Keratinocyte (primary cell): ENCODE measurements around the gene OAT. TPM values are rescaled to one million over a fixed set of nuclear protein-coding genes. Genes with fewer than 3 reads are reported as not detected.

Source experiments
- DNase-seq: peaks from one replicate; pipeline ENCODE4 v3.0.0-alpha.2; 2011; ENCODE audit warnings: low read depth, missing footprints, low spot score
- FAIRE-seq: peaks from 2 replicates; lab custom pipeline; 2011; peaks lifted over from hg19 to GRCh38; lab: Jason Lieb, UNC
- H2AFZ ChIP-seq: 2 replicates; pipeline ENCODE4 v1.6.0; 2012; ENCODE audit warnings: low read length, control low read depth, inconsistent platforms; ENCODE audit not compliant: control insufficient read depth
- H3K27ac ChIP-seq: 2 replicates; pipeline ENCODE4 v1.5.1; 2011; ENCODE audit warnings: low read length; ENCODE audit not compliant: control insufficient read depth, insufficient read depth
- H3K27me3 ChIP-seq: 3 replicates; pipeline ENCODE4 v1.6.0; 2011; ENCODE audit warnings: low read length; ENCODE audit not compliant: control insufficient read depth, insufficient read depth; ENCODE audit errors: extremely low read depth
- H3K36me3 ChIP-seq, 2 experiments: 2 replicates in 1 of 2; 3 replicates in 1 of 2; pipeline ENCODE4 v1.5.1; 2011; ENCODE audit warnings: low read length in 2 of 2, mild to moderate bottlenecking in 1 of 2; ENCODE audit not compliant: control insufficient read depth in 2 of 2, insufficient read depth in 2 of 2; ENCODE audit errors: extremely low read depth in 1 of 2
- H3K4me1 ChIP-seq: 3 replicates; pipeline ENCODE4 v1.5.1; 2011; ENCODE audit warnings: low read length; ENCODE audit not compliant: control insufficient read depth, insufficient read depth; ENCODE audit errors: extremely low read depth
- H3K4me2 ChIP-seq: 3 replicates; pipeline ENCODE4 v1.6.0; 2011; ENCODE audit warnings: low read depth, low read length; ENCODE audit not compliant: control insufficient read depth, insufficient read depth; ENCODE audit errors: extremely low read depth
- H3K4me3 ChIP-seq, 3 experiments: fragments of 200-600 bp in 1 of 3; sonication (generic) in 1 of 3; 2 replicates in 2 of 3; 3 replicates in 1 of 3; pipeline ENCODE4 v1.5.1; 2011 to 2016; ENCODE audit warnings: low read length in 3 of 3, mild to moderate bottlenecking in 3 of 3, control low read depth in 2 of 3, inconsistent platforms in 1 of 3, low read depth in 1 of 3, mixed read lengths in 1 of 3, mixed run types in 1 of 3, moderate library complexity in 1 of 3; ENCODE audit not compliant: control insufficient read depth in 2 of 3, insufficient read depth in 2 of 3; ENCODE audit errors: extremely low read depth in 1 of 3
- H3K79me2 ChIP-seq: 2 replicates; pipeline ENCODE4 v1.6.0; 2012; ENCODE audit warnings: low read length; ENCODE audit not compliant: control insufficient read depth, insufficient read depth
- H3K9ac ChIP-seq: 3 replicates; pipeline ENCODE4 v1.6.0; 2011; ENCODE audit warnings: low read length; ENCODE audit not compliant: control insufficient read depth, insufficient read depth; ENCODE audit errors: extremely low read depth
- H3K9me1 ChIP-seq: 3 replicates; pipeline ENCODE4 v1.6.0; 2011; ENCODE audit warnings: low read length; ENCODE audit not compliant: control insufficient read depth, insufficient read depth; ENCODE audit errors: extremely low read depth
- H3K9me3 ChIP-seq: 2 replicates; pipeline ENCODE4 v1.5.1; 2012; ENCODE audit warnings: low read depth, low read length; ENCODE audit not compliant: control insufficient read depth
- H4K20me1 ChIP-seq: 3 replicates; pipeline ENCODE4 v1.6.0; 2011; ENCODE audit warnings: low read length; ENCODE audit not compliant: control insufficient read depth, insufficient read depth; ENCODE audit errors: extremely low read depth
- EZH2 ChIP-seq: IDR thresholded peaks from one replicate; pipeline ENCODE4 v1.6.1; 2012; ENCODE audit warnings: inconsistent platforms, mild to moderate bottlenecking, low read length, moderate library complexity
- dilution Hi-C: fragments of 300-500 bp; cut with MboI; formaldehyde crosslinking; loops from one replicate; pipeline ENCODE4 v1.7.0; 2020; ENCODE audit warnings: low sequenced_read_pairs; ENCODE audit not compliant: extremely low pct_ligation_motif_present
- polyA plus RNA-seq, 5 experiments: library from polyadenylated mRNA; depleted of rRNA in 3 of 5; stranded (reverse) in 3 of 5; stranded (forward) in 1 of 5; unstranded in 1 of 5; fragments of >200 nt; gene quantifications; 1 replicate in 1 of 5; 2 replicates in 3 of 5; 3 replicates in 1 of 5; pipeline versions ENCODE4 v1.2.1 to v1.2.3, GENCODE V29; 2011 to 2012; ENCODE audit warnings: missing spikeins in 2 of 5, low read depth in 1 of 5, low replicate concordance in 1 of 5
- TF ChIP-seq, protein P1 (sequence below), 3 experiments: IDR thresholded peaks in 1 of 3; conservative IDR thresholded peaks in 1 of 3; optimal IDR thresholded peaks in 1 of 3; 2 replicates in 2 of 3; 3 replicates in 1 of 3; pipeline versions ENCODE3 to v1.5.1; 2011; ENCODE audit warnings: low read length in 3 of 3, mild to moderate bottlenecking in 3 of 3, moderate library complexity in 2 of 3, control low read depth in 1 of 3, inconsistent platforms in 1 of 3; ENCODE audit not compliant: insufficient read depth in 2 of 3; ENCODE audit errors: extremely low read depth in 1 of 3

OAT gene
- polyA plus RNA-seq, 1 donor (not counting 4 experiments of a cell fraction or from before 2014, with no cell fraction given): 528 TPM

- Histone ChIP-seq H2AFZ (no peak overlapping the region), H3K4me3 (no peak overlapping the region), H4K20me1 (no peaks in the 10 kb centered on the region), H3K9me1 (no peaks in the 10 kb centered on the region), H3K4me2 (no peak overlapping the region), H3K36me3 (no peaks in the 10 kb centered on the region), H3K79me2 (no peaks in the 10 kb centered on the region), H3K9me3 (no peaks in the 10 kb centered on the region), H3K27me3 (peaks cover under 1% of the 10 kb centered on the region), H3K4me1 (peaks cover 9% of the 10 kb centered on the region), H3K9ac (no peak overlapping the region), H3K27ac (no peak overlapping the region)
- TF ChIP-seq, protein P1, sequence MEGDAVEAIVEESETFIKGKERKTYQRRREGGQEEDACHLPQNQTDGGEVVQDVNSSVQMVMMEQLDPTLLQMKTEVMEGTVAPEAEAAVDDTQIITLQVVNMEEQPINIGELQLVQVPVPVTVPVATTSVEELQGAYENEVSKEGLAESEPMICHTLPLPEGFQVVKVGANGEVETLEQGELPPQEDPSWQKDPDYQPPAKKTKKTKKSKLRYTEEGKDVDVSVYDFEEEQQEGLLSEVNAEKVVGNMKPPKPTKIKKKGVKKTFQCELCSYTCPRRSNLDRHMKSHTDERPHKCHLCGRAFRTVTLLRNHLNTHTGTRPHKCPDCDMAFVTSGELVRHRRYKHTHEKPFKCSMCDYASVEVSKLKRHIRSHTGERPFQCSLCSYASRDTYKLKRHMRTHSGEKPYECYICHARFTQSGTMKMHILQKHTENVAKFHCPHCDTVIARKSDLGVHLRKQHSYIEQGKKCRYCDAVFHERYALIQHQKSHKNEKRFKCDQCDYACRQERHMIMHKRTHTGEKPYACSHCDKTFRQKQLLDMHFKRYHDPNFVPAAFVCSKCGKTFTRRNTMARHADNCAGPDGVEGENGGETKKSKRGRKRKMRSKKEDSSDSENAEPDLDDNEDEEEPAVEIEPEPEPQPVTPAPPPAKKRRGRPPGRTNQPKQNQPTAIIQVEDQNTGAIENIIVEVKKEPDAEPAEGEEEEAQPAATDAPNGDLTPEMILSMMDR (optimal IDR thresholded peaks at IDR 0.05 in 1 of 3, IDR thresholded peaks at IDR 0.05 in 1 of 3, conservative IDR thresholded peaks at IDR 0.05 in 1 of 3; ENCODE audit: extremely low read depth in 1 of 3, insufficient read depth in 2 of 3, low read length in 3 of 3): no peak
- TF ChIP-seq EZH2: no peak
- no peak for FAIRE-seq
- dilution Hi-C loops: no loop called here
- no peak for DNase-seq
These were observed 35.4 kb upstream of the OAT start for GRCh38 chr10:124453960-124454610.

DNA sequence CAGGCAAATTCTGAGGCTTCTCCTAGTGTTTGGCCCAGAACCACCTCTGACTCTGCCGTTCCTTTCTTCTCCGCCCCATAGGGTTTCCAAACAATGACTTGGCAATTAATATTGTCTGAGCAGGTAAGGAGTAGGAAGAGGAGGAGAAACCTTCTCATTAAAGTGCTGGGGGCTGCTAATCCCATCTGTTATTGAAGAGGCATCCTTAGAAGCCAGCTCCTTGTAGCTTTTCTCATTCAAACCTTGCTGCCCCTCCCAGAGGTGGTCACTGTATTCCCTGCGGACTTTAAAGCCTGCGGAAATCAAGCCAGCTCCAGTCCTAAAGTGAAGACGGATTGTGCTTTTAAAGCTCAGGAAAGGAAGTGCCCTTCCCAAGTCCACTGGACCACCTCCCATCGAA lies 32.6 kb upstream of the OAT start:
- no peak overlapping the region for H3K4me3 ChIP-seq
- no peak overlapping the region for H3K9ac ChIP-seq
- no peak overlapping the region for H2AFZ ChIP-seq
- no peaks in the 10 kb centered on the region for H3K79me2 ChIP-seq
- H3K4me2 ChIP-seq: no peak overlapping the region
- no peaks in the 10 kb centered on the region for H3K9me1 ChIP-seq
- DNase-seq (no peak), FAIRE-seq (no peak)
- H3K9me3 ChIP-seq: no peaks in the 10 kb centered on the region
- H3K4me1 ChIP-seq: peaks cover 10% of the 10 kb centered on the region
- no peaks in the 10 kb centered on the region for H3K36me3 ChIP-seq
- dilution Hi-C loops: no loop called here
- peaks cover 14% of the 10 kb centered on the region for H3K27me3 ChIP-seq
- H4K20me1 ChIP-seq: no peaks in the 10 kb centered on the region
- H3K27ac ChIP-seq: no peak overlapping the region
- TF ChIP-seq EZH2: no peak
- TF ChIP-seq, protein P1 (optimal IDR thresholded peaks at IDR 0.05 in 1 of 3, IDR thresholded peaks at IDR 0.05 in 1 of 3, conservative IDR thresholded peaks at IDR 0.05 in 1 of 3; ENCODE audit: extremely low read depth in 1 of 3, insufficient read depth in 2 of 3, low read length in 3 of 3): no peak
